ENCODE results near the gene HSD17B1. TPM values are rescaled to one million over a fixed set of nuclear protein-coding genes. Genes with fewer than 3 reads are reported as not detected.
A peak's percentile ranks its signal among the peaks of the same experiment; 100 is the strongest.

HSD17B1 gene
- total RNA-seq, 1 experiment from 2014 or later: 0.60 TPM

DNA sequence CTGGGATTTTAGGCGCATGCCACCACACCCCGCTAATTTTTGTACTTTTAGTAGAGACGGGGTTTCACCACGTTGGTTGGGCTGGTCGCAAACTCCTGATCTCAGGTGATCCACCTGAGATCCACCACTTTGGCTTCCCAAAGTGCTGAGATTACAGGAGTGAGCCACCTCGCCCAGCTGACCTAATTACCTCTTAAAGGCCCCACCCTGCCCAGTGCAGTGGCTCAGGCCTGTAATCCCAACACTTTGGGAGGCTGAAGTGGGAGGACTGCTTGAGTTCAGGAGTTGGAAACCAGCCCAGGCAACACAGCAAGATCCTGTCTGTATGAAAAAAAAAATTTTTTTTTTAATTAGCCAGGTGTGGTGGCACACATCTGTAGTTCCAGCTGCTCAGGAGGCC is 6.4 kb downstream of the HSD17B1 start:
- TF ChIP-seq, protein P1, sequence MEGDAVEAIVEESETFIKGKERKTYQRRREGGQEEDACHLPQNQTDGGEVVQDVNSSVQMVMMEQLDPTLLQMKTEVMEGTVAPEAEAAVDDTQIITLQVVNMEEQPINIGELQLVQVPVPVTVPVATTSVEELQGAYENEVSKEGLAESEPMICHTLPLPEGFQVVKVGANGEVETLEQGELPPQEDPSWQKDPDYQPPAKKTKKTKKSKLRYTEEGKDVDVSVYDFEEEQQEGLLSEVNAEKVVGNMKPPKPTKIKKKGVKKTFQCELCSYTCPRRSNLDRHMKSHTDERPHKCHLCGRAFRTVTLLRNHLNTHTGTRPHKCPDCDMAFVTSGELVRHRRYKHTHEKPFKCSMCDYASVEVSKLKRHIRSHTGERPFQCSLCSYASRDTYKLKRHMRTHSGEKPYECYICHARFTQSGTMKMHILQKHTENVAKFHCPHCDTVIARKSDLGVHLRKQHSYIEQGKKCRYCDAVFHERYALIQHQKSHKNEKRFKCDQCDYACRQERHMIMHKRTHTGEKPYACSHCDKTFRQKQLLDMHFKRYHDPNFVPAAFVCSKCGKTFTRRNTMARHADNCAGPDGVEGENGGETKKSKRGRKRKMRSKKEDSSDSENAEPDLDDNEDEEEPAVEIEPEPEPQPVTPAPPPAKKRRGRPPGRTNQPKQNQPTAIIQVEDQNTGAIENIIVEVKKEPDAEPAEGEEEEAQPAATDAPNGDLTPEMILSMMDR (conservative IDR thresholded peaks at IDR 0.05; ENCODE audit: low read depth, low read length): no peak
- TF ChIP-seq EZH2 (IDR thresholded peaks at IDR 0.05; ENCODE audit: borderline replicate concordance, low read depth, low read length, poor library complexity, severe bottlenecking): no peak
- Histone ChIP-seq H3K9me3 (ENCODE audit: low read depth, low read length, poor library complexity, severe bottlenecking) (no peaks in the 10 kb centered on the region), H3K4me1 (ENCODE audit: insufficient read depth, low read length, poor library complexity, severe bottlenecking) (peaks cover 4% of the 10 kb centered on the region), H3K27ac (ENCODE audit: low read depth, low read length, poor library complexity, severe bottlenecking) (no peak overlapping the region), H3K36me3 (ENCODE audit: insufficient read depth, low read length, poor library complexity, severe bottlenecking) (peaks cover 1% of the 10 kb centered on the region), H3K27me3 (replicated peaks; ENCODE audit: insufficient read depth, low read depth, low read length, poor library complexity) (no peaks in the 10 kb centered on the region), H3K4me3 (ENCODE audit: low read depth, low read length, poor library complexity, severe bottlenecking) (no peak overlapping the region)
- POLR2A ChIA-PET (ENCODE audit: low non-redundant PET): no interaction called here
- intact Hi-C loops (cut with micrococcal nuclease; ENCODE audit: unreplicated experiment): no loop called here
- BruUV-seq (replicated peaks): no TSS peak
- CTCF ChIA-PET: no interaction called here
- no peak for DNase-seq (ENCODE audit: low spot score)

DNA sequence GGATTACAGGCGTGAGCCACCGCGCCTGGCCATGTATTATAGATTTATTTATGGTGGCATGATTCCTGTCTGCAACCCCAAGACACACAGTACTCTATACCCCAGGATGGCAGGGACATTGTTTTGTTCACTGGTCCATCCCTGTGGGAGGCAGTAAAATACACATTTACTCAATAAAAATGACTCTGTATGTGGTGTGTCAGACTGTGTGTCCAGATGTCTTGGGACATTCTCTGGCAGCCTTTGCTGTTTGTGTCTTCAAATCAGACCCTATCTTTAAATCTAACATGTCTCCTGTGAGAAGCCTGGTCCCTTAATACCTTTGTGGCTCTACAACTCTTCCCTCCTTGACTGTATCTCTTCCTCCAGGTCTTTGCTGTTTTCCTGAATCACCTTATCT is 7.5 kb downstream of the HSD17B1 start:
- BruUV-seq (replicated peaks): no TSS peak
- Histone ChIP-seq H3K9me3 (ENCODE audit: low read depth, low read length, poor library complexity, severe bottlenecking) (no peaks in the 10 kb centered on the region), H3K36me3 (ENCODE audit: insufficient read depth, low read length, poor library complexity, severe bottlenecking) (peaks cover 11% of the 10 kb centered on the region), H3K27me3 (replicated peaks; ENCODE audit: insufficient read depth, low read depth, low read length, poor library complexity) (no peaks in the 10 kb centered on the region), H3K27ac (ENCODE audit: low read depth, low read length, poor library complexity, severe bottlenecking) (no peak overlapping the region), H3K4me1 (ENCODE audit: insufficient read depth, low read length, poor library complexity, severe bottlenecking) (peaks cover 4% of the 10 kb centered on the region), H3K4me3 (ENCODE audit: low read depth, low read length, poor library complexity, severe bottlenecking) (no peak overlapping the region)
- intact Hi-C loops (cut with micrococcal nuclease; ENCODE audit: unreplicated experiment): no loop called here
- no peak for DNase-seq (ENCODE audit: low spot score)
- ChIA-PET POLR2A (ENCODE audit: low non-redundant PET) (no interaction called here), CTCF (no interaction called here)
- TF ChIP-seq, protein P1 (conservative IDR thresholded peaks at IDR 0.05; ENCODE audit: low read depth, low read length): no peak
- TF ChIP-seq EZH2 (IDR thresholded peaks at IDR 0.05; ENCODE audit: borderline replicate concordance, low read depth, low read length, poor library complexity, severe bottlenecking): no peak

DNA sequence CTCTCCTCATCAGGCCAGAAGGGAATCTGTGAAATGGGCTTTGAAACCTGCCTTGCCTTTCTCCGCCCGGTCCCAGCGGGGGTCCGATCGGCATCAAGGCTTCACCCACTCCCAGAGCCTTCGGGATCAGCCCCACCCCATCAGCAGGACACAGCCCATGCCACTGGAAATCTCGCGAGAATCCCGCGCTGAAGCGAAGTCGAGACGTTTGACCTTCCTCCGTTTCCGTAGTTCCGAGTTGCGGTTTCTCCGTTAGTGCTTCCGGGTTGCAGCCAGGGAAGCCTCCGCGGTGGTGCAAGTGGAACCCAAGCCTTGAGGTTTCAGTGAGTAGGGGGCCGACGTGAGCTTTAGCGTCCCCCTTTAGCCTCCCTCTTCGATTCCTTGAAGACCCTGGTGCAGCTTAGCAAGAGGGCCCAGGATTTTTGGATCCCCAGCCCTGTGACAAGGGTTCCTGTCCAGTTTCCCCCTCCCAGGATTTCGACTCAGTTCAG is 9.2 kb downstream of the HSD17B1 start, which contains the start of gene COASY:
Gene COASY, plus strand, starts transcription at position 252 of the 491 bp plus-strand sequence. CDS start 475 bp downstream, outside the sequence.
- Histone ChIP-seq H3K36me3 (ENCODE audit: insufficient read depth, low read length, poor library complexity, severe bottlenecking) (peaks cover 13% of the 10 kb centered on the region), H3K27me3 (replicated peaks; ENCODE audit: insufficient read depth, low read depth, low read length, poor library complexity) (no peaks in the 10 kb centered on the region), H3K4me3 (ENCODE audit: low read depth, low read length, poor library complexity, severe bottlenecking) (peak within 1 kb of the TSS; percentile 83), H3K27ac (ENCODE audit: low read depth, low read length, poor library complexity, severe bottlenecking) (peak within 1 kb of the TSS; percentile 85), H3K9me3 (ENCODE audit: low read depth, low read length, poor library complexity, severe bottlenecking) (no peaks in the 10 kb centered on the region), H3K4me1 (ENCODE audit: insufficient read depth, low read length, poor library complexity, severe bottlenecking) (peaks cover 10% of the 10 kb centered on the region)
- intact Hi-C loops (cut with micrococcal nuclease; ENCODE audit: unreplicated experiment): no loop called here
- CTCF ChIA-PET: no interaction called here
- TF ChIP-seq, protein P1 (conservative IDR thresholded peaks at IDR 0.05; ENCODE audit: low read depth, low read length): no peak
- TF ChIP-seq EZH2 (IDR thresholded peaks at IDR 0.05; ENCODE audit: borderline replicate concordance, low read depth, low read length, poor library complexity, severe bottlenecking): no peak
- DNase-seq (ENCODE audit: low spot score): peak; percentile 94
- BruUV-seq (replicated peaks): no TSS peak
- POLR2A ChIA-PET (ENCODE audit: low non-redundant PET): no interaction called here
